NCI-H2107 treated with DMSO at 0.1 percent for 48 hours (cell line): ENCODE measurements around the gene PLCB2.
A peak's percentile ranks its signal among the peaks of the same experiment; 100 is the strongest.

Source experiments
- DNase-seq: peaks from one replicate; lab custom pipeline; 2025; ENCODE audit not compliant: unreplicated experiment; lab: John Stamatoyannopoulos, UW

PLCB2 gene

DNA sequence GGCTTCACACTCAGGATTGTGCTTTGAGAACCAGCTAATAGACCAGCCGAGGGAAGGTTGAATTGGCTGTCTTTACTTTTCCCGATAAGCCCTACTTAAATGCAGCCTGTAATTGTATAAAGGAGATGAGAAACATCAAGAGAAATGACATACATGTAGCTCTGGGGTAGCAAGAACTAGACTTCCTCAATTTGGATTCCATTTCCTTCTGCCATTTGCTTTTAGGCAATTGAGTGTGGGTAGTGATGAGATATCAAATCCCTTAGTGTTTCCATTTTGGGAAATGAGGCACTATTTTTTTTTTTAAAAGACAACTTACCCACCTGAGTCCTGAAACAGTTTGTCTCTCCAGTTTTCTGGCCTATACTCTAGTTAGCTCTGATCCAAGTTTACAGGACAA, 18.0 kb upstream of the PLCB2 start:
- DNase-seq, result no peak

DNA sequence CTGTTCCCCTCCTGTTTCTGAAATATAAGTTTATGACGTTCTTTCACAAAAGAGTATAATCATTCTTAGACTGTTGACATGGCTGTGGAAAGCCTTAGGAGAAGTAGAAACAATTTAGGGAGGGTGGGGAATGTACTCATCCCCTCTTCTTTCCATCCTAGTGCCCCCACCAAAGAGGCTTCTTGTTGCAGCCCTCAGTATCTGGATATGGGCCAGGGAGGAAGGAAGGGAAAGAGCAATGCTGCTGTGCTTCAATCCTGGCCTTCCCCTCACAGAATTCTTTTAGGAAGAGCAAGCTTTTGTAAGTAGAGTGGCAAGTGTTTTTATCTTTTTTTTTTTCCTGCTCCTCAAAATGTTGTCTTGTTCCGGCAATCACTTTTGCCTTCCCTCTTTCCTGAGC, 17.5 kb upstream of the PLCB2 start:
- DNase-seq, result no peak

DNA sequence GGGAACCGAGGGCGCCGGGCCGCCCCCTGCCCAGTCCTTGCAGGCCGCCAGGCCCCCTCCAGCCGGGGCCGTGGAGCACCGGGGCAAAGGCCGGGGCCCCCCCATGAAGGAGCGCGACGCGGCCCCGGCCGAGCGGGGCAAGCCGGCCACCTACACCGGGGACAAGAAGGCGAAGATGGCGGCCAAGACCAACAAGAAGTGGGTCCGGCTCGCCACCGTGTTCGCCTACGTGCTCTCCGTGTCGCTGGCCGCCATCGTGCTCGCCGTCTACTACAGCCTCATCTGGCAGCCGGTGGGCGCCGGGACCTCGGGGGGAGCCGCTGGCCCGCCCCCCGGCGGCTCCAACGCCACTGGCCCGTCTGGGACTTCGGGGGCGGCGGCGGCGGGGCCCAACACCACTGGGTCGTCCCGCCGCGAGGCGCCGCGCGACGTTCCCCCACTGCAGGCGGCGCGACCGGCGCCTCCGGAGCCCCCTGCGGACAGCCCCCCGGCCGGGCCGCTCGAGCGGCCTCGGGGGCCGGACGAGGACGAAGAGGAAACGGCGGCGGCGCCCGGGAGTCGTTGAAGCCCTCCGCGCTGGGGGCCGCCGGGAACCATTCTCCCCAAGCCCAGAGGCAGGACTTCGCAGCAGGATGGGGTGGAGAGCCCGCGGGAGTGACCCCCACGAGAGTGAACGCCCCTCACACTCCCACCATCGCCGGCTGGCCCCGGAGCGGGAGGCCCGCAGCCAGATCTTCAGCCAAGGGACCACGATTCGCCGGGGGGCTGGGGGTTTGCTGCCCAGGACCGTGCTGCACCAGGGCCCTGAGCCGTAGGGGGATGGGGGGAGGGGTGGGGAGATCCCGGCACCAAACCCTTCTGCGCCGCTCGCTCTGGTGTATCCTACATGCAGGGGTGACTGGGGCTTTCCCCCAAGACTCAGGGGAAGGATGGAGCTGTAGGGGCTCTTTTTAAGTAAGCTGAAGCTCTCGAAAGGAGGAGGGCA, 16.5 kb upstream of the PLCB2 start:
- no peak for DNase-seq

DNA sequence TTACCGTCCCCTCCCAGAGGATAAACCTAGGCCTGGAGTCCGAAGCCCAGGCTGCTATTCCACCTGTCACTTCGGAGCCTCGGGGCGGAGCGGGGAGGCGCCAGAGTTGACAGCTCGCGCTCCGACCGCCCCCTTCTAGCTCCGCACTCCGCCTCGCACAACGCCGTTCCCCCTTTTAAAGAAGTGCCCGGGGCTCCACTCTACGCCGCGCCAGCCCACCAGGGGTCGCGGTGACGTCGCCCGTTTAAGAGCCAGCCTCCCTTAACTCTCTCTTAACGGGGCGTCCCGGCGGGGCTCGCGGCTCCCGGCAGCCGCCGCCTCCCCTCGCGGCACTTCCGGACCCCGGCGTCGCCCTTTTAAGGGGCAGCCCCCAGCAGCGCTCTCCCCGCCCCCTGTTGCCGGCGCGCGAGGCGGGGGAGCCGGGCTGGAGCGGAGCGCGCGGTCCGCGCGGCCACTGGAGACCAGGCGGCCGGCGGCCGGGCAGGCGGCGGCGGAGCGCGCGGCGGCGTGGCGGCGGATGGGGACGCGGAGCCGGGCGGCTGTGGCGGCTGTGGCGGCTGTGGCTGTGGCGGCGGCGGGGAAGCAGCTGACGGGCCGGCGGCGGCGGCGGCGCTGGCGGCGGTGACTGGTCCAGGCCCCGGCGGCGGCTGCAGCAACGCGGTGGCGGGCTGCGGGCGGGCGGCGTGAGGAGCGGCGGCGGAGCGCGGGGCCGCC, 15.7 kb upstream of the PLCB2 start, which contains the start of gene INAFM2:
Gene INAFM2 (plus strand): TSS at position 454 of the 714 bp plus-strand sequence. CDS start 364 bp downstream, outside the sequence.
- peak; percentile 49 for DNase-seq

DNA sequence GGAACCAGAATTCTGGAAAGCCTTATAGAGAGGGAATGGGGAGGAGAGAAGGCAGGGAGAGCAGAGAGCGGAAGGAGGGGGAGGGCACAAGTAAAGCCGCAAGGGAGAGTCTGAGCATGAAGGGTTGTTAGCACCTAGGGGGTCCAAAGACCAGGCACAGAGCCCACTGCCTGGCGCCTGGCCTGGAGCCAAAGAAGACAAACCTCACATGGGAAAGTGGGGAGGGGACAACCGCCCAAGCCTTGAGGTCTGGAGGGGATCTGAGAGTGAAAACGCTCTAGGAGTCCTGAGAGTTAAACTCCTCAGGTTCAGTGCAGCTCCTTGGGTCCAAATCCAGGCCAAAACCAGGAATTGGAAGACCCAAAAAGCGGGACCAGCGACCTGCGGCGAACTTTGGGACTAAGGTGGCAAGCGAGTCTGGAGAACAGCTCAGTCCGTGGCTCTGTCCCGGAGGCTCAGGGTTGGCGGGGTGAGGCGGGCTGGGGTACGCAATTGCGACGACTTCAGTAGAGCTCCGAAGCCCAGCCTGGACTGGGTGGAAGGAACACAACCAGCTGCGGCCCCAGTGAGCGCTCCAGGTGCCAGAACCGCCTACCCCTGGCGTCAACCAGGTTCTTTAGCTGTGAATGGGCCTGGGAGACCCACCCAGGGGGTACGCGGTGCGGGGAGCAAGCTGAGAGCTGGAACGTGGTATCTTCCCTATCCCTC, 14.9 kb upstream of the PLCB2 start:
- DNase-seq, result no peak

DNA sequence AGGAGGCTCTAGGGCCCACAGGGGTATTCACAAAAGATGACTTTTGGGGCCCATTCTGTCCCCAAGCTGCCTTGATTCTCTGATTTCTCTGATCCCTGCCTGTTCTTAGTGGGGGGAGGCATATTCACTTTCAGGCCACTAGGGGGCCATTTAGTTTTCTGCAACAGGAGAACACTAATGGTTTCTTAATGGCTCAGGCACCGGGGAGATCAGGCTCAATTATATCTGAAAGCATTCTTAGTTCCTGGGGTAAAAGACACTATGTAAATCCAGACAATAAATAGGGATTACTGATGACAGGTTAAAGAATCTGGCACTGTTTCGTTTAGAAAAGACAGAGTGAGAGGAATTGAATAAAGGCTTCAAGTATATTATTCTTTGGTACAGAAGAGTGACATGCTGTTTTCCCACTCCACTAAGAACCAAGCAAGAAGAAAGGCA, 13.2 kb upstream of the PLCB2 start:
- DNase-seq, result peak; percentile 75

DNA sequence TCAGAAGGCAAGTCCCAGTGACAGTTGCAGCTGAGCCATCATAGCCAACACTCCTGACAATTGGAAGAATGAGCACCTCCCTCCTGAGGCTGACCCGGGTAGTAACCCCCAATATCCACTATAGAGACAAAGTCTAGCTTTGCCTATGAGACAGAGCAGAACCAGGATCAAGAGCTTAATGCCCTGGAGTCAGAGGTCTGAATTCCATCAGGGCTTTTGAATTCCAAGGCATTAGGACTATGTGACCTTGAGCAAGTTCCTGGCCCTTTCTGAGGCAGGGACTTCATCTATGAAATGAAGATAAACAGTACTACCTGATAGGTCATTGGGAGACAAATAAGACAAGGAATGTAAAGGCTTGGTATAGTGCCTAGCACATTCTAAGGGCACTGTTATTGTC, 12.7 kb upstream of the PLCB2 start:
- DNase-seq, result no peak

DNA sequence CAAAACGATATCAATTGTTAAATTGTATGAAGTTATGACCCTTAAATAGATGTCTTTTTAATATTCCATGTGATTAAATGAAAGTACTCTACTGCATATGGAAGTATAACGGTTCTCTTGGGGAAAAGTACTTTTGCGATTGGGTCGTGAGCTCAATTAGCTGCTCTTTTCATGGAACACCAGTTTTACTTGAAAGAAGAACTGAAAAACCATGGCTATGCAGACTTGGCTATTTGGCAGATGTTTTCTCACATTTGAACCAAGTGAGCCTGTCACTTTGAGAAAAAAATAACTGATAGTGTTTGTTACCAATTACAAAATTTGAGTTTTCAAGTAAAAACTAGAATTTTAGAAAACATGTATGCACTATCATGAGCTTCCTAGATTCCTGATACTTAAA, 9.8 kb upstream of the PLCB2 start:
- no peak for DNase-seq

DNA sequence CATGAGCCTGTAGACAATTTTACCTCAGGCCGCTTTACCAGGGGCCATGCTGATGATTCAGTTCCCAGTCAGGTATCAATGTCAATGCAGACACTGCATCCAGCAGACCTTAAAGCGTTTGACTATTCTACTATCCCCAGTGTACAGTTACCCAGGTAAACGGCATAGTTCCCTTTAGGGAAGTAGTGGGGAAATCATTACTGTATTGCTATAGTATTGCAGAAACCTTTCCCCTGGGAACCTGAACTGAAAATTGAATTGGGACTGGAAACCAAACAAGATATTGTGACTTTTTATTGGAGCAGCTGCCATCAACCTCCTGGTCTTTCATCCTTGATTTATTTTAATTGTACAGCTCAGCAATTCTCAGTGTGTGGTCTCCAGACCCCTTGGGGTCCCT, 9.2 kb upstream of the PLCB2 start:
- DNase-seq, result no peak

DNA sequence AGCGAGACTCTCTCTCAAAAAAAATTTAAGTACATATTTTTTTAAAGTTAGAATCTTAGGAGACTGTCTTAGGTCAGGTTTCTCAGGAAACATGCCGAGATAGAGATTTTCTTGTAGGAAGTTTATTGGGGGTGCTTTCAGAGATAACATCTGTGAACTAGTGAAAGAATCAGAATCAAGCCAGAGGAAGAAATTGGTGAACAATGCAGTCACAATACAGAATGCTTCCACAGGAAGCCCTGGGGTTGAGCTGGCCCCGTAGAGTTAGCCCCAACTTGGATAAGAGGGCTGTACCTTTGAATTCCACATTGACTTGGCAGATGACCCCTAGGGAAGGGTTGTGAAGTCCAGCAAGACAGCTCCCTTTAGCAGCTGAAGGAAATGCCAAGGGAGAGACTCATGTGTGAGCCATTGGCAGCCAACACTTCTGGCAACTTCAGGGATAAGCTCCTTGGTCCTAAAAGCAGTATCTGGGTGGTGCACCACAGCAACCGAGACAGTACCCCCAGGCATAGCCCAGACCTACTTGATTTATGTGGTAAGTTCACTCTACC, 7.1 kb upstream of the PLCB2 start:
- DNase-seq, result no peak

DNA sequence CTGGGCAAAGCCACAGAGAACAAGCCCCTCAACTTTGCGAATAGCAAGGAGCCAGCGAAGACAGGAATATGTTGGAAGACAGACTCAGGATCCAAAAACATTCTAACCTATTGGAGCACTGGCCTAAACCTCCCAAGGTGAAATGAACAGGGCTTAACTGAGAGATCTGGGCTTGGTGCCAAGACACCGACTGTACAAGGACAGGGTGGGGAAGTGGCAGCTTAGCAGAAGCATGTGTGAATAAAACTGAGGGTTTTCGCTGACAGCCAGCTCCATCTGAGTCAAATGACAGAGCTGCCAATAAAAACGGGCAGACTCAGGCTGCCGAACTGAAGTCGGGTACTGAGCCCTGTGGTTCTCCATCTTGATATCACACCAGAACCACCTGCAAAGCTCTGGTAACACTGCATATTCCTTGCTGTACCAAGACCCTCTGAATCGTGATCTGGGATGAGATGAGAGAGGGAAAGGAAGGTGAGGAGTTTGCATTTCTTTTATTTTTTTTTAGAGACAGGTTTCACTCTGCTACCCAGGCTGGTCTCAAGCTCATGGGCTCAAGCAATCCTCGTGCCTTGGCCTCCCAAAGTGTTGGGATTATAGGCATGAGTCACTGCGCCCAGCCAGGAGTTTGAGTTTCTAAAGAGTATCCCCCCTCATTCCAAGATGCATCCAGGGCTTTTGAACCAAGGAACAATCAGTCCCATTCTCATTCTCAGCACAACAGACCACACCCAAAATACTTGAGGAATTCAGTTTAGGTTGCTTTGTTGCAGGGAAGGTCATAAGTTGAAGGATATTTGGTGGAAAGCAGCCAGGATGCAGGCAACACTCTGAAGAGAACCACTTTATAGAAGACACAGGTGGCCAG, 6.0 kb upstream of the PLCB2 start:
- peak; percentile 52 for DNase-seq

DNA sequence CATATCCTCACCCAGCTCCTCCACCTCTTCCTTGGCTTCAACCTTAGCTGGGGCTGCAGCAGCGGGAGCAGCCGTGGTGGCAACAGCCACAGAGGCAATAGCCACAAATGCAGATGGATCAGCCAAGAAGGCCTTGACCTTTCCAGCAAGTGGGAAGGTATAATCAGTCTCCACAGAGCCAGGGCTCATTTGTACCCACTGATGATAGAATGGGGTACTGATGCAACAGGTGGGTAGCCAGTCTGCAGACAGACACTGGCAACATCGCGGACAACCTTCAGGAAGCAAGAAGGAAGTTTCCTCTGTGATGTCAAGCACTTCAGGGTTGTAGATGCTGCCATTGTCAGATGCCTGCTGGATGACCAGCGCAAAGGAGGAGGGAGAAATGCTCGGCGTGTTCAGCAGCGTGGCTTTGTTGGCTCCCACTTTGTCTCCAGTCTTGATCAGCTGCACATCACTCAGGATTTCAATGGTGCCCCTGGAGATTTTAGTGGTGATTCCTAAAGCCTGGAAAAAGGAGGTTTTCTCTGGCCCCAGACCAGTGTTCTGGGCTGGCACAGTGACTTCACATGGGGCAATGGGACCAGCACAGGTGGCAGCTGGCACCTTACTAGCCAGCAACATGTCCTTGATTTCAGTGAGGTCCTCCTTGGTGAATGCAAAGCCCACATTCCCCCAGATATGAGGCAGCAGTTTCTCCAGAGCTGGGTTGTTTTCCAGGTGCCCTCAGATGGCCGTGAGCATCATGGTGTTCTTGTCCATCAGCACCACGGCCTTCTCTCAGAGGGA, 4.8 kb upstream of the PLCB2 start:
- no peak for DNase-seq

DNA sequence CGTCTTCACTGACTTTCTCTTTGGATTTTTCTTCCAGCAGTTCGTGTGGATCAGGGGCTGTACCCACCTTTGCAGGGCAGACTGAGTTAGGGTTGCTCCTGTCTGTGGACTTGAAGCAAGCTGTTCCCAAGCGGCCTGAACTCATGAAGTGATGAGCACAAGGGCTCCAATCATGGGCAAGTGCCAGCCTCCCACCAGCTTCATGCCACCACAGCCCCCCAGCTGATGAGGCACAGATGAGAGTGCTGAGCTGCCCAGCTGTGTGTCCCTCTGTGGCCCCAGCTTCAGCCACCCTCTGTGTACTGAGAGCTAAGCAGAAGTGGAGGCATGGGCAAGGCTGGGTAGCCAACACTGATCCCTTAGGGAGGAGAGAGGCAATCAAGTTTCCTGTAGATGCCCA, 3.3 kb upstream of the PLCB2 start:
- no peak for DNase-seq

DNA sequence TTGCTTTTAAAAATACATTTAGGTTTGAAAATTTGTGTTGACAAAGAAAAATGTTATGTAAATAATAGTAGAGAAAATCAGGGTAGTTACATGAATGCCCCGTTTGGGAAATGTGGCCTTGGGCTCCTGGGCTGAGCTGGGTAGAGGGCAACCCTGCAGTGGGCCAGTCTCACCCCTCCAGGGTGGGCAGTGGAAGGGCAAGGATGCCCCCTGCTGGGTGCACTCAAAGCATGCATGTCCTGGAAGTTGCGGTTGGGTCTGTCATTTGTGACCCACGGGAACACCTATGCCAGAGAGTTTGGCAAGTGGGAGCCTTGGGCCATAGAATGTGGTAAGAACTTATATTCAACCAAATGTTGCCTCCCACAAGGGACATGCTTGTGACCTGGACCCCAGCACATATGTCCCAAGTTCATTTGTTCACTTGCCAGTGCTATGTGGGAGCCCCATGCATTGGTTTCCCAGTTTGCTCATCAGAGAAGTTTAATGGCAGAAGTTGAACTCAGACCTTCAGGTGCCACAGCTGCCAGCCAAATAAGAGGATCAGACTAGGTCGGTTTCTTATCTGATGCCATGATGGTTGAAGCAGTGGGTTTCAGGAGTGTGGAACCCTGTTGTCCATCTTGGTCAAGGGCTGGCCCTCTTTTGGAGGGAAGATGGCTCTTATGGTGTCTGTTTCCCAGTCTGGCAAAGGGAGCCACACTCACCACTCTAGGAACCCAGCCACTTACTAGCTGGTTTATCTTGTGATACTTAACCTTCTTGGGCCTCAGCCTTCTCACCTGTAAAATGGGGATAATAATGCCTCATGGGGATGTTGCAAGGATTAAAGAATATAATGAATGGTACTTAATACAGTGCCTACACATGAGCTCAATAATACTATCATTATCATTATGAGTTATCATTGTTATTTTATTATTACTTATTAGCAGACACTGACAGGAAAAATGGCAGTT, 2.5 kb upstream of the PLCB2 start:
- no peak for DNase-seq

DNA sequence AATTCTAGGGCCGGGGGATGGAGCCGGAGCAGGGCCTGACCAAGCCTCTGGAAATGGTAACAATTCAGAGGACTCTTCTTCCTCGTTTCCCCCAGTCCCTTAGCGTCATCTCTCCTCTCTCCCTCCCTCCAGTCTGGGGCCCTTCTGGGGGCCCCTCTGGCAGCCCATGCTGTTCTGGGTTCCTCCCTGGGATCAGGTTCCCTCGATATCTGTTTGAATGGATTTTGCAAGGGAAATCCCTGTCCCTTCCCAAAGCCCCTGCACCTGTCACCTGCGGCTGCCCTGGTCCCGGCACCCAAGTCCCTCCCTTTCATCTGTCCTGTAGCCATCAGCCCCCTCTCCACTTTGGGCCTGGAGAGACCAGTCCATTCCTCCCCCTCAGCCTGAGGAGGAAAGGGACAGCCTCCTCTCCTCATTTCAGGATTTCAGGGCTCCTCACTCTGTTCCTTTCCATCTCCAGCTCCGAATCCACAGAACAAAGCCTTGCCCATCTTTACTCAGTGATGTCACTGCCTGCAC, 1.7 kb upstream of the PLCB2 start:
- no peak for DNase-seq

DNA sequence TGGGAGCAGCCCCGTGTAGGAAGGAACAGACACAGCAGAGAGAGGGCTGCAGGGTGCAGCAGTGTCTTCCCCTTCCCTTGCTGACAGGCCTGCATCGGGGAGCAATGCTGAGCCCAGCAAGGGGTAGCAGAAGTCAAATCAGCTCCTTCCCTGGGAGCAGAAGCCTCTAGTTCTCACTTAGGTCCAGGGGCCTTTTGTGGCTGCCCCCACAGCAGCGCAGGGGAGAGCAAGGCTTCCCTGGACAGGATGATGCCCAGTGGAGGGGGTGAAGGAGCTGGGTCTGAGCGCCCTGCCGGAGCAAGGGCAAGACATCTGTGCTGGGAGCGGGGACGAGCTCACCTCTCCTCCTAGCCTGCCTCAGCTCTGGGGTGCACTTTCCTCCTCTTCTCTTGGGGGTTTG, 827 bp downstream of the PLCB2 start:
- no peak for DNase-seq

DNA sequence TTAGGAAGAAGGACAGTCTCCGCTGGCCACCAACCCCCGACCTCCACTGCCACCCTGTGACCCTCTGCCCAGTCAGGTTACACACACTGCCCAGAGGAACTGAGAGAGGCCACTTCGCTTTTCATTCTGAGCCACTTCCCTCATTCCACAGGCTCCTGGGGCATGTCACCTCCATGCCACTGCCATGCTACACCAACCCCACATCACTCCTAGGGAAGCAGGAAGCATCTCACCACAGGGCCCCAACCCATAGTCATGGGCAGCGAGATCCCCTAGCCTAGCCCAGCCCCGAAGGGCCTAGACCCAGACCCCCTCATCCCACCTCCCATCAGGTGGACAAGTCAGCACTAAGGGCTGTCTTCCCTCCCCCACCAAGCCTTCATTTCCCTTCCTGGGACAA, 1.4 kb downstream of the PLCB2 start:
- no peak for DNase-seq

DNA sequence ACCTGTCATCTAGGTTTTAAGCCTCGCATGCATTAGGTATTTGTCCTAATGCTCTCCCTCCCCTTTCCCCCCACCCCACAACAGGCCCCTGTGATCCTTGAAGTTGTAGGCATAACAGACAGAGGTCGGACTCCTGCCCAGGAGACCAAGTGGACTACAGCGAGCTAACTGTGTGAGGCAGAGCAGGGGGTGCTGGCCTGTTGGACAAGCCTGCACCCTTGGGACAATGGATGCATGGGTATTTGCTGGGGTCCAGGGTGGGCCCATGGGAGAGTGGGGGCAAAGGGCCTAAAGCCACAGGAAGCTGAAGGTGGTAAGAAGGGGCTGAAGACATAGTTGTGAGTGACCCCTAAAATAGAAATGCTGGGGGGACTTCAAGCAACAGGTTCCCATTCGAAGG, 2.5 kb downstream of the PLCB2 start:
- DNase-seq, result no peak
